ENCODE results near the gene GMNN.
"Not testable (repeated sequence)": the region's sequence is repeated elsewhere in the genome, so short reads cannot be mapped to it uniquely, and the experiment has no call there.

GMNN gene

GRCh38 chr6:24752917-24753492 lies 21.7 kb upstream of the GMNN start:
- Histone ChIP-seq H3K9ac (ENCODE audit: low read length) (no peak overlapping the region), H3K27me3 (ENCODE audit: low read depth, low read length) (no peaks in the 10 kb centered on the region), H3K4me1 (ENCODE audit: low read length) (peaks cover 7% of the 10 kb centered on the region), H3K9me3 (ENCODE audit: insufficient read depth, low read length) (0 out of 2 replicates have a peak, but pooled peaks cover 3% of the 10 kb centered on the region), H3K36me3 (replicated peaks; ENCODE audit: low read depth, low read length) (no peaks in the 10 kb centered on the region), H3K27ac (ENCODE audit: low read length) (no peak overlapping the region), H2AFZ (ENCODE audit: low read depth, low read length) (no peak overlapping the region), H3K79me2 (ENCODE audit: low read length) (no peaks in the 10 kb centered on the region), H3K4me3 (ENCODE audit: low read length) (no peak overlapping the region), H4K20me1 (ENCODE audit: insufficient read depth, low read length) (no peaks in the 10 kb centered on the region), H3K4me2 (ENCODE audit: low read length) (no peak overlapping the region)
- no peak for TF ChIP-seq EZH2phosphoT487 (IDR thresholded peaks at IDR 0.05; ENCODE audit: low read depth)
- no peak for TF ChIP-seq CTCF (IDR thresholded peaks at IDR 0.05; ENCODE audit: low read depth, low read length)

- no peaks in the 10 kb centered on the region for H3K79me2 ChIP-seq (ENCODE audit: low read length)
- no peak overlapping the region for H3K27ac ChIP-seq (ENCODE audit: low read length)
- no peaks in the 10 kb centered on the region for H4K20me1 ChIP-seq (ENCODE audit: insufficient read depth, low read length)
- H3K4me2 ChIP-seq (ENCODE audit: low read length), result no peak overlapping the region
- no peaks in the 10 kb centered on the region for H3K36me3 ChIP-seq (replicated peaks; ENCODE audit: low read depth, low read length)
- H2AFZ ChIP-seq (ENCODE audit: low read depth, low read length), result no peak overlapping the region
- H3K4me1 ChIP-seq (ENCODE audit: low read length), result peaks cover 13% of the 10 kb centered on the region
- H3K9ac ChIP-seq (ENCODE audit: low read length), result no peak overlapping the region
- H3K9me3 ChIP-seq (ENCODE audit: insufficient read depth, low read length), result 0 out of 2 replicates have a peak, but pooled peaks cover 3% of the 10 kb centered on the region
- TF ChIP-seq CTCF (IDR thresholded peaks at IDR 0.05; ENCODE audit: low read depth, low read length), result no peak
- no peak for TF ChIP-seq EZH2phosphoT487 (IDR thresholded peaks at IDR 0.05; ENCODE audit: low read depth)
- no peak overlapping the region for H3K4me3 ChIP-seq (ENCODE audit: low read length)
- no peaks in the 10 kb centered on the region for H3K27me3 ChIP-seq (ENCODE audit: low read depth, low read length)
These were observed 21.2 kb upstream of the GMNN start for GRCh38 chr6:24753545-24753944.

- not testable (repeated sequence) for H3K9ac ChIP-seq (ENCODE audit: low read length); H3K9me3 ChIP-seq (ENCODE audit: insufficient read depth, low read length); H3K36me3 ChIP-seq (replicated peaks; ENCODE audit: low read depth, low read length); H3K4me2 ChIP-seq (ENCODE audit: low read length); H4K20me1 ChIP-seq (ENCODE audit: insufficient read depth, low read length); H2AFZ ChIP-seq (ENCODE audit: low read depth, low read length); H3K79me2 ChIP-seq (ENCODE audit: low read length); H3K27ac ChIP-seq (ENCODE audit: low read length); H3K27me3 ChIP-seq (ENCODE audit: low read depth, low read length); H3K4me3 ChIP-seq (ENCODE audit: low read length)
- H3K4me1 ChIP-seq (ENCODE audit: low read length), result peaks cover 14% of the 10 kb centered on the region
These were observed 20.4 kb upstream of the GMNN start for GRCh38 chr6:24754378-24754777.

- Histone ChIP-seq H3K9me3 (ENCODE audit: insufficient read depth, low read length) (0 out of 2 replicates have a peak, but pooled peaks cover 3% of the 10 kb centered on the region), H3K27me3 (ENCODE audit: low read depth, low read length) (no peaks in the 10 kb centered on the region), H3K4me3 (ENCODE audit: low read length) (no peak overlapping the region), H3K9ac (ENCODE audit: low read length) (no peak overlapping the region), H2AFZ (ENCODE audit: low read depth, low read length) (no peak overlapping the region), H3K4me2 (ENCODE audit: low read length) (no peak overlapping the region), H3K79me2 (ENCODE audit: low read length) (no peaks in the 10 kb centered on the region), H4K20me1 (ENCODE audit: insufficient read depth, low read length) (no peaks in the 10 kb centered on the region), H3K4me1 (ENCODE audit: low read length) (peaks cover 11% of the 10 kb centered on the region; the same call in 1 of the 2 replicates), H3K36me3 (replicated peaks; ENCODE audit: low read depth, low read length) (no peaks in the 10 kb centered on the region), H3K27ac (ENCODE audit: low read length) (no peak overlapping the region)
- TF ChIP-seq CTCF (IDR thresholded peaks at IDR 0.05; ENCODE audit: low read depth, low read length) (no peak), EZH2phosphoT487 (IDR thresholded peaks at IDR 0.05; ENCODE audit: low read depth) (no peak)
These were observed 19.5 kb upstream of the GMNN start for GRCh38 chr6:24755279-24755678.

Data from OCI-LY3 (cell line).